DMS53 (cell line): ENCODE data around the gene OR52A5.

Source experiments
- DNase-seq: peaks from one replicate; lab custom pipeline; 2025; lab: John Stamatoyannopoulos, UW

Gene OR52A5

DNA sequence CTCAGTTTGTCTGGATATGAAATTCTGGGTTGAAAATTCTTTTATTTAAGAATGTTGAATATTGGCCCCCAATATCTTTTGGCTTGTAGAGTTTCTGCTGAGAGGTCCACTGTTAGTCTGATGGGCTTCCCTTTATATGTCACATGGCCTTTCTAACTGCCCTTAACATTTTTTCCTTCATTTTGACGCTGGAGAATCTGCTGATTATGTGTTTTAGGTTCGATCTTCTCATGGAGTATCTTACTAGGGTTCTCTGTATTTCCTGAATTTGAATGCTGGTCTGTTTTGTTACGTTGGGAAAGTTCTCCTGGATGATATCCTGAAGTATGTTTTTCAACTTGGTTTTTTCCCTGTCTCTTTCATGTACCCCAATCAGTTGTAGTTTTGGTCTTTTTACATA is 22.8 kb downstream of the OR52A5 start:
- no peak for DNase-seq

DNA sequence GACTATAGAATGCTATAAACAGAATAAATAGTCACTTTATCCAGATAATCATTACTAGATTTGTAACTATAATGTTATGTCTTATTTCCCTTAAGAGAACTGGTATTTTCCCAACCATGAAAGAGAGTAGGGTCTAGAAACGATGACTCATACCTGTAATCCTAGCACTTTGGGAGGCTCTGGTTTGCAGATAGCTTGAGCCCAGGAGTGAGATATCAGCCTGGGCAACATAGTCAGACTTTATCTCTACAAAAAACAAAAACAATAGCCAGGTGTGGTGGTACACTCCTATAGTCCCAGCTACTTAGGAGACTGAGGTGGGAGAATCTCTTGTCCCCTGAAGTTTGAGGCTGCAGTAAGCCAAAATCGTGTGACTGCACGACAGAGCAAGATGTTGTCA is 30.9 kb downstream of the OR52A5 start:
- peak; percentile 56 for DNase-seq

GRCh38 chr11:5103066-5103465 is 35.1 kb downstream of the OR52A5 start:
- no peak for DNase-seq

DNA sequence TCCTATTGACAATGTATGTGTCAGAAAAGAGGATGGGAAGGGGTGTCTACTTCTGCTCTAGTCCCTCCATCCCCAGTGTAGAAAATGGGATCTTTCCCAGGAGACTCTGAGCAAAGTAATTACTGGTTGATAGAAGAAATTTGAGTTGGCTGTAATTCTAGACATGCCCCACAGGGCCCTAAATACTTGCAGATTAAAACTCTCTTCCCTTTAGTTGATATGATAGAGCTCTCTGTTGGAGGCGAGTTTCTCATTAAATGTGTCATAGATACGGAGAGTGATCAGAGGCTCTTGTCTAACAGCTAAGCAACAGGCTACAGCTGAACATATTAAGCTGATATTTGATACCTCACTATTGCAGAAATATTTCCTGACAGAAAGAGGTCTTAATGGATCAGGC is 35.9 kb downstream of the OR52A5 start:
- DNase-seq, result no peak

- DNase-seq, result no peak
Observed at GRCh38 chr11:5096011-5096410, 42.1 kb downstream of the OR52A5 start.

DNA sequence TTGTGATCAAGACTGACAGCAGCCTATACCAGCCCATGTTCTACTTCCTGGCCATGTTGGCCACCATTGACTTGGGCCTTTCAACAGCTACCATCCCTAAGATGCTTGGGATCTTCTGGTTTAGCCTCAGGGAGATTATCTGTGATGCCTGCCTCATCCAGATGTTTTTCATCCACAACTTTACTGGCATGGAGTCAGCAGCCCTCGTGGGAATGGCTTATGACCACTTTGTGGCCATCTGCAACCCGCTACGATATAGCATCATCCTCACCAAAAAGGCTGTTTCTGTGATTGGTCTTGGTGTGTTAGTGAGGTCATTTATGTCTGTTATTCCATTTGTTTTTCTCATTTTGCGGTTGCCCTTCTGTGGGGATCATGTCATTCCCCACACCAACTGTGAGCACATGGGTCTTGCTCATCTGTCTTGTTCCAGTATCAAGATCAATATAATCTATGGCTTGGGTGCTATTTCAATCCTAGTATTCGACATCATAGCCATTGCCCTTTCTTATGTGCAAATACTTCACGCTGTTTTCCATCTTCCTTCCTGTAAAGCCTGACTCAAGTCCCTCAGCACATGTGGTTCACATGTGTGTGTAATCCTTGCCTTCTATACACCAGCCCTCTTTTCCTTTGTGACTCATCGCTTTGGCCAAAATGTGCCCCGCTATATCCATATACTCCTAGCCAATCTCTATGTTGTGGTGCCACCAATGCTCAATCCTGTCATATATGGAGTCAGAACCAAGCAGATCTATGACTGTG is 45.2 kb downstream of the OR52A5 start:
- DNase-seq, result no peak

DNA sequence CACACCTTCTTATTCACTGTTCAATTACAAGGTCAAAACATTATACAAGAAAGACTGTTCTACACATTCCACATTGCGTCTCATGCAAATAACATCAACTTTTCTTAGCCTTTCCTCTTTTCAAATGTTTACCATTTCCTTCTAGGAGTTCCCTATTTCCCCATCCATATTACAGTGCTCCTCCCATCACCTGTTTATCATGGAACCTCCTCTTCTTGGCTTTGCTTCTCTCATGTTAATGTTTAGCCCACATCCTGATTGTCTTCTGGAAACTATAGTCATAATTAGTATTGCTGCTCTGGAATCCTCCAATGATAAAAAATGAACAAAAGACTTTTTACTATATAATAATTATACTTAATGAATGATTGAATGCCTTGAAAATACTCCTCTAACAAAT is 47.5 kb downstream of the OR52A5 start:
- peak; percentile 36 for DNase-seq

DNA sequence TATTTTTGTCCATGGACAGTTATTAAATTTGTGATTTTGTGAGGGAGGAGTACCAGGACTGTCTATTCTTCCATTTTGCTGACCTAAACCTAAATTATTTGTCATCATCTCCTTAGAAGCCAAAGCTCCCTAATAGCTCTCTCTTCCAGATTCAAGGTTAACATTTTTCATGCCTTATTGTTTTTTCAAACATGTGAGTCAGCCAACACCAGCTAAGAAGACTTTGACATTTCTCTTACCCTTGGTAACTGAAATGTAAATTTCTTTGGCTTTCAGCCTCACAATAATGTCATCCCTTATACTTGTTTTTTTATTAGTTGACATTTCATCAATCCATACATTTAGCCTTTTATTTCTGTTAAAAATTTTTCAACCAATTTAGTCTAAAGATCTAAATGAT is 49.6 kb downstream of the OR52A5 start:
- no peak for DNase-seq

DNA sequence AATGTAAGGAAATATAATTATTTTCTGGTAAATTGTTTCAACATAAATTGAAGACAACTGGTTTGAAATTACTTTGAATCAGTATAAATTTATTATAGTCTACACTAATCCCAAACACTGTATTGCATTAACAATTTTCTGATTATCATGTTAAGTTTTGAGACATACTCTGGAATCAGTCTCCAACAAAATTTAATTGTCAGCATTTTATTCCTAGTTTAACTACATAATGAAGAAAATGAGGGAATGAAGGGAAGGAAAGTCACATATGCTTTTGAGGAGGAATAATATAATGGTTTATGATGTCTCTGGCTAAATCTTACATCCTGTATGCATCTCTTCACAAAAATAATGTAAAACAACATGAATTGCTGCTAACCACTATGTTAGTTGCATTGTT is 54.6 kb downstream of the OR52A5 start:
- DNase-seq, result no peak

DNA sequence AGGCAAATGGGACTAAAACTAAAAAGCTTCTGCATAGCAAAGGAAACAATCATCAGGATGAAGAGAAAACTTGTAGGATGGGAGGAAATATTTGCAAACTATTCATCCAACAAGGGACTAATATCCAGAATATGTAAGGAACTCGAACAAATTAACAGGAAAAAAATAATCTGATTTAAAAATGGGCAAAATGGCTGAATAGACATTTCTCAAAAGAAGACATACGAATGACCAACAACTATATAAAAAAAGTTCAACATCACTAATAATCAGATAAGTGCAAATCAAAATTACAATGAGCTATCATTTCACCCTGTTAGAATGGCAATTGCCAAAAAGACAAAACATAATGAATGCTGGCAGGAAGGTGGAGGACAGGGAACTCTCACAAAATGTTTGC is 56.8 kb downstream of the OR52A5 start:
- DNase-seq, result no peak
